AG09319 (cell line): ENCODE data around the gene DNAH17.

Source experiments
- DNase-seq: peaks from one replicate; pipeline ENCODE4 v3.0.0-alpha.2; 2010; ENCODE audit warnings: low read depth; ENCODE audit errors: extremely low read depth
- CTCF ChIP-seq: IDR thresholded peaks from 2 replicates; pipeline ENCODE4 v1.5.1; 2011; ENCODE audit warnings: low read depth, mild to moderate bottlenecking, inconsistent platforms, low read length, moderate library complexity

The DNAH17 gene

DNA sequence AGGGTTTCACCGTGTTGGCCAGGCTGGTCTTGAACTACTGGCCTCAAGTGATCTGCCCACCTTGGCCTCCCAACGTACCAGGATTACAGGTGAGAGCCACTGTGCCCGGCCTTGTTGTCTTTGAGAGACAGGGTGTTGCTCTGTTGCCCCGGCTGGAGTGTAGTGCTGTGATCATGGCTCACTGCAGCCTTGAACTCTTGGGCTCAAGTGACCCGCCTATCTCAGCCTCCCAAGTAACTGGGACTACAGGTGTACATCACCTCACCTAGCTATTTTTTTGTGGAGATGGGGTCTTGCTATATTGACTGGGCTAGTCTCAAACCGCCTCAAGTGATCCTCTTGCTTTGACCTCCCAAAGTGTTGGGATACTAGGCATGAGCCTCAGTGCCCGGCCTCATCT lies 130.4 kb downstream of the DNAH17 start:
- TF ChIP-seq CTCF: no peak

DNA sequence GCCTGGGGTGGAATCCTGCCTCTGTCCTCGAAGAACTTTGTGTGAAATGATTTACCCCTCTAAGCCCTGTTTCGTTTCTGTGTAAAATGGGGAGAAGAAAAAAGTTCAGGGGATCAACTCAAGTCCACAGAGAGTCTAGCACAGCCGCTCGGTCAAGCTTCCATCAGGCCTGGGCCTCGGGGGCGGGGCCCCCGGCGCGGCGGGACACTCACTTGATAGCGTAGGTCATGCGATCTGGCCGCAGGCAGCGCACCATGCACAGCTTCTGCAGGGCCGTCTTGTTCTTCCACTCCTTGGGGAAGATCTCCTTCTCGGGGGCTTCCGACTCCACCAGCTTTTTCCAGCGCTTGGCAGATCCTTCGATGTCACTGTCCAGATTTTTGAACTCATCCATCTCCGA lies 132.8 kb downstream of the DNAH17 start:
- DNase-seq: no peak
- TF ChIP-seq CTCF: no peak

More for the DNA sequence above, 130.4 kb downstream of the DNAH17 start:
- no peak for DNase-seq

- no peak for TF ChIP-seq CTCF
- DNase-seq: no peak
Observed at GRCh38 chr17:78442648-78443218, 134.5 kb downstream of the DNAH17 start.

- no peak for TF ChIP-seq CTCF
- DNase-seq: no peak
Observed at GRCh38 chr17:78441271-78441971, 135.8 kb downstream of the DNAH17 start.

DNA sequence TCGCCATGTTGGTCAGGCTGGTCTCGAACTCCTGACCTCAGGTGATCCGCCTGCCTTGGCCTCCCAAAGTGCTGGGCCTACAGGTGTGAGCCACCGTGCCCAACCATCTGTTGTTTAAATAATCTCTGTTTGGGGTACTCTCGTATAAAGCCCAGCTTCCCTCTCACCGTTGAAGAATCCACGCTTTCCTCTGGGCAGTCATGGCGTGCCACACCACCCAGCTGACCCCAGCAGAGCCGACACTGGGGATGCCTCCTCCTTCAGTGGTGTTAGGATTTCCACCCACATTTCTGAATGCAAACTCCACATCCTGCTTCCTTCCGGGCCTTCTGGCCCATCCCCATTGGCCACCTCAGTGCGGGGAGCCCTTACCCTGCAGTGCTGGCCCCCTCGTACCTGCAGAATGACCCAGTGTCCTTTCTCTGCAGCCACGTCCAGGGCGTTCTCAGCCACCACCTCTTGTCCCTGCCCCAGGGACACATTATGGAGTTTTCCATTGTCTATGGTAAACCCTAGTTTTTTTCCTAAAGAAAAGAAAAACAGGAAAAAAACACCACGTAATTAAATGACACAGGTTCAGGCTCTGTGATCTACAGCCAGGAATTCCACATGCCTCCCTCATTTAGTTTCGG lies 138.4 kb downstream of the DNAH17 start:
- no peak for DNase-seq
- TF ChIP-seq CTCF: no peak

- no peak for DNase-seq
- TF ChIP-seq CTCF: no peak
Observed at GRCh38 chr17:78438271-78438691, 138.9 kb downstream of the DNAH17 start.

DNA sequence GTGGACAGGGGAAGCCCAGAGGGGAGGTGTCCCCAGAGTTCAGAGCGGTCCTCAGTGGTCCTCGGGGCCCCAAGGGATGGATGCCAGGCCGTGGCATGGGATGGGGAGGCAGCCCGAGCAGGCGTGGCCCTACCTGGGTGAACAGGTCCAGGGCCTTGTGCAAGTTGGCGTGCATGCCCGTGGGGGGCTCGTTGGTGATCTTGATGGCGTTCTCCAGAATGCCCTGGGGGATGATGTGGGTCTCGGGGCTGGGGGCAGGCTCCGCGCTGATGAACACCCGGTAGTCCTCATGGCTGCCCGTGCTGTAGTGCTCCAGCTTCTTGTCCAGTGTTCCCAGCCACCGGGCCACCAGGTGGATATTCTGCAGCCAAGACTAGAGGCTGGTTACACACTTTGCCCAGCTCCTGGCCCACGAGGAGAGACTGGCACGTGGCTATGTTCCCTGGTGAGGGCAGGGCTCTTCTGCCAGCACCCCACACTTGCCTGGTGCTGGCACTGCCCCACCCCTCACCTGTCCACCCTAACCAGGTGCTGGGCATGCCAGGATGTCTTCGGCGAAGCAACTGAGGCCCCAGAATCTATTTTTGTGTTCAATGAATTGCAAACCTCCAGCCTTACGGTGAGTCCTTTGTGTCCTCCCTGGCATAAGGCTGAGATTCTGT lies 139.6 kb downstream of the DNAH17 start:
- no peak for TF ChIP-seq CTCF
- no peak for DNase-seq
